BJ (cell line): ENCODE measurements around the gene DCAF15. TPM values are rescaled to one million over a fixed set of nuclear protein-coding genes. Genes with fewer than 3 reads are reported as not detected.

Experiments used
- CTCF ChIA-PET: fragments of 350-600 bp; formaldehyde crosslinking; extraction: SDS; loops from one replicate; lab custom pipeline; 2021; ENCODE audit warnings: antibody characterized with exemption, inconsistent platforms; lab: Yijun Ruan, JAX
- POLR2A ChIA-PET: fragments of 300-600 bp; sonication (Branson Sonifier 250); formaldehyde crosslinking; extraction: SDS; loops from one replicate; lab custom pipeline; 2021; ENCODE audit warnings: antibody characterized with exemption; lab: Charles Lee
- DNase-seq: peaks from one replicate; pipeline ENCODE4 v3.0.0-alpha.2; 2011; ENCODE audit warnings: low read depth
- H3K27me3 ChIP-seq: 2 replicates; pipeline ENCODE4 v1.6.0; 2011; ENCODE audit warnings: low read length; ENCODE audit not compliant: control insufficient read depth, insufficient read depth
- H3K36me3 ChIP-seq: 2 replicates; pipeline ENCODE4 v1.5.1; 2011; ENCODE audit warnings: low read length; ENCODE audit not compliant: control insufficient read depth, insufficient read depth
- H3K4me3 ChIP-seq: 2 replicates; pipeline ENCODE4 v1.5.1; 2011; ENCODE audit warnings: low read depth, mild to moderate bottlenecking, control low read depth, low read length
- polyA plus RNA-seq: library from polyadenylated mRNA; depleted of rRNA; stranded (reverse); fragments of >200 nt; gene quantifications from 2 replicates; pipeline ENCODE4 v1.2.3, GENCODE V29; 2011
- TF ChIP-seq, protein P1 (sequence below): IDR thresholded peaks from 2 replicates; pipeline ENCODE4 v1.5.1; 2011; ENCODE audit warnings: low read depth, mild to moderate bottlenecking, control low read depth, inconsistent platforms, low read length, moderate library complexity; ENCODE audit not compliant: insufficient read depth

Gene DCAF15
- polyA plus RNA-seq, 1 experiment = 20.0 TPM

DNA sequence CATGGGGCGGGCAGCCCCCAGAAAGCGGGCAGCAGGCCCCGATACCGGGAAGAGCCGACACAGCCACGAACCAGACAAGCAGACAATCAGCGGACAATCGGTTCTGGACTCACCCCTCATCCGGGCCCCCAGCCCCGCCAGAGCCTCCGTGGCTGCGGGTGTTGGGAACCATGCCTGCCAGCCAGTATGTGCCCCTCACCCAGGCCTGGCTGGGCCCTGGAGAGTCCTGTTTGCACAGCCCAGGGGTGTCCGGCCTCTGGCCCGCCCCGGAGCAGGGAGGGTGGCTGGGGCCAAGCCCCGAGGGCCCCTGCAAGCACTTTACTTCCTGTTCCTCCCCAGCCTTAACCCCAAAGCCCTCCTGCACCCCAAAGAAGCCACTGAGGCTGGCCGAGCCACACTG is 21.9 kb upstream of the DCAF15 start:
- no peak for DNase-seq
- Histone ChIP-seq H3K27me3 (no peaks in the 10 kb centered on the region), H3K36me3 (peaks cover 27% of the 10 kb centered on the region), H3K4me3 (no peak overlapping the region)
- ChIA-PET CTCF (no interaction called here), POLR2A (no interaction called here)
- TF ChIP-seq, protein P1, sequence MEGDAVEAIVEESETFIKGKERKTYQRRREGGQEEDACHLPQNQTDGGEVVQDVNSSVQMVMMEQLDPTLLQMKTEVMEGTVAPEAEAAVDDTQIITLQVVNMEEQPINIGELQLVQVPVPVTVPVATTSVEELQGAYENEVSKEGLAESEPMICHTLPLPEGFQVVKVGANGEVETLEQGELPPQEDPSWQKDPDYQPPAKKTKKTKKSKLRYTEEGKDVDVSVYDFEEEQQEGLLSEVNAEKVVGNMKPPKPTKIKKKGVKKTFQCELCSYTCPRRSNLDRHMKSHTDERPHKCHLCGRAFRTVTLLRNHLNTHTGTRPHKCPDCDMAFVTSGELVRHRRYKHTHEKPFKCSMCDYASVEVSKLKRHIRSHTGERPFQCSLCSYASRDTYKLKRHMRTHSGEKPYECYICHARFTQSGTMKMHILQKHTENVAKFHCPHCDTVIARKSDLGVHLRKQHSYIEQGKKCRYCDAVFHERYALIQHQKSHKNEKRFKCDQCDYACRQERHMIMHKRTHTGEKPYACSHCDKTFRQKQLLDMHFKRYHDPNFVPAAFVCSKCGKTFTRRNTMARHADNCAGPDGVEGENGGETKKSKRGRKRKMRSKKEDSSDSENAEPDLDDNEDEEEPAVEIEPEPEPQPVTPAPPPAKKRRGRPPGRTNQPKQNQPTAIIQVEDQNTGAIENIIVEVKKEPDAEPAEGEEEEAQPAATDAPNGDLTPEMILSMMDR = no peak

DNA sequence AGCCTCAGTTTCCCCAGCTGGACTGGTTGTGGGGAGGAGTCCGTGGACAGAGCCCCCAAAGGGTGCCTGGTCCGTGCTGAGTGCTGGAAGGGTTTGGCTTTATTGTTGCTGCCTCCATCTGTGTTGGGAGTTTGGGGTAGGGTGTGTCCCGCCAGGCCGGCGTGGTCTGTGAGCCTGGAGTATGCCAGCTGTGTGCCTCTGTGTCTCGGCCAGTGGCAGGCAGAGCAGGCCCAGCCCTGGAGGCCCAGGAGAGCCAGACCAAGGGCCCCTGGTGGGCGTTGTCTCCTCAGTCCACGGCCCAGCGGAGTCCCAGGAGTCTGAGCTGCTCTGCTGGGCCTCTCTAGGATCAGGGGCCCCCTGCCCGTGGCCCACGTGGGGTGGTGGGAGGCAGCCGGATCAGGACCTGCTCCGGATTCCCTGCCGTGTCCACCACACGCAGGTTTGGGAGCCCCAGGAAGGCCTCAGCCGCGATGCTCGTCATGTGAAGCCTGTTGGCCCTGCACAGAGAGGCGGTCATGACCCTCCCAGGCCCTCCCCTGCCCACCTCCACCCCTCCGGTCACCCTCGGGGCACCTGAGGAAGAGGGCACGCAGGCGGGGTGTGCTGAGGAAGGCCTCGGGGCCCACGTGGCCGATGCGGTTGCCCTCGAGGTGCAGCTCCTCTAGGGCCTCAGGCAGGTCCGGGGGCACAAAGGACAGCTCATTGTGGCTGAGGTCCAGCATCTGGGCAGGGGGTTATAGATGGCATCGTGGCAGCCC is 20.7 kb upstream of the DCAF15 start:
- TF ChIP-seq, protein P1 = no peak
- Histone ChIP-seq H3K36me3 (peaks cover 22% of the 10 kb centered on the region), H3K27me3 (no peaks in the 10 kb centered on the region), H3K4me3 (no peak overlapping the region)
- DNase-seq = no peak
- CTCF ChIA-PET = interaction anchor here (1.2 kb wide), 1 partner anchor 10 kb away, joined by 3 read pairs; no protein-coding TSS in a partner anchor
- POLR2A ChIA-PET = interaction anchor here (0.6 kb wide), 1 partner anchor 21 kb away, joined by 4 read pairs; the partner anchor contains the start of gene DCAF15

DNA sequence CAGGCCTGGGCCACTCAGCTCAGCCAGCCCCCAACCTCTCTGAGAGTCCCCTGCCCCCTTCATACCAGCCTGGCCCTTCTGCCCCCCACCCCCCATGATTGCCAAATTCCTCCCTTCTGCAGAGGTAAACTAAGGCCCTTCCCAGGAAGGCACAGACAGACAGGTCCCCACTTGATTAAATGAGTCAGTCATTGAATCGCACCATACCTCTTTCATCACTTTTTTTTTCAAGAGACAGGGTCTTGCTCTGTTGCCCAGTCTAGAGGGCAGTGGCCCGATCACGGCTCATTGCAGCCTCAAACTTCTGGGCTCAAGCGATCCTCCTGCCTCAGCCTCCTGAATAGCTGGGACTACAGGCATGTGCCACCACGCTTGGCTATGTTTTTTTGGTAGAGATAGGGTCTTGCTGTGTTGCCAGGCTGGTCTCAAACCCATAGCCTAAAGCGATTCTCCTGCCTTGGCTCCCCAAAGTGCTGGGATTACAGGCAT is 20.1 kb upstream of the DCAF15 start:
- H3K27me3 ChIP-seq = no peaks in the 10 kb centered on the region
- TF ChIP-seq, protein P1 = no peak
- DNase-seq = no peak
- H3K36me3 ChIP-seq = peaks cover 21% of the 10 kb centered on the region
- CTCF ChIA-PET = interaction anchor here (0.7 to 1.2 kb wide), 2 partner anchors 9 to 29 kb away, joined by 3 read pairs; no protein-coding TSS in a partner anchor
- POLR2A ChIA-PET = no interaction called here
- H3K4me3 ChIP-seq = no peak overlapping the region

DNA sequence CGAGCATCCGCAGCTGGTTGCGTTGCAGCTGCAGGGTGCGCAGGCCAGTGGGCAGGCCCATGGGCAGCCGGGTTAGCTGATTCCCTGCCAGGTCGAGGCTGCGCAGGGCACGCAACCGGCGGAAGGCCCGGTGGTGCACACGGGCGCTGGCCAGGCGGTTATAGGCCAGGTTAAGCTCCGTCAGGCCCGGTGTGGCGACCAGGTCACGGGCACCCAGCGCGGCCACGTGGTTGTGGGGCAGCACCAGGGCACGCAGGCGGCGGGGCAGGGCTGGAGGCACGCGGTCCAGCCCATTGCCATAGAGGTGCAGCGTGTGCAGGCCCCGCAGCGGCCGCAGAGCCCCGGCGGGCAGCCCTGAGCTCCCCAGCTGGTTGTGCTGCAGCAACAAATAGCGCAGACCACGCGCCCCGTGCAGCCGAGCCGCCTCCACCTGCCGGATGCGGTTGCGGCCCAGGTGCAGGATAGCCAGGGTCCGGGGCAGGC is 19.4 kb upstream of the DCAF15 start:
- H3K36me3 ChIP-seq = peaks cover 18% of the 10 kb centered on the region
- POLR2A ChIA-PET = no interaction called here
- no peaks in the 10 kb centered on the region for H3K27me3 ChIP-seq
- no peak for DNase-seq
- H3K4me3 ChIP-seq = no peak overlapping the region
- CTCF ChIA-PET = interaction anchor here (0.7 to 1.6 kb wide), 4 partner anchors 8 to 52 kb away, joined by 3 to 6 read pairs (median 4); partner anchors contain the start of gene DCAF15
- TF ChIP-seq, protein P1 = no peak

DNA sequence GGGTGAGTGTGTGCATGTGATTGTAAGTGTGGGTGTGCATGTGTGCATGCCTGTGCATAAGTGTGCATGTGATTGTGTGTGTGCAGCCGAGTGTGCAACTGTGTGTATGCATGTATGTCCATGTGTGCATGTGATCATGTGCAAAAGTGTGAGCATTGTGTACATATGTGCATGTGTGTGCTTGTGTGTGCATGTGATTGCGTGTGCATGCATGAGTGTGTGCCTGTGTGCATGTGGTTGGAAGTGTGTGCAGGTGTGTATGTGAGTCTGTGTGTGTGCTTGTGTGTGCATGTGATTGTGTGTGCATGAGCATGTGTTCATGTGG is 17.6 kb upstream of the DCAF15 start:
- TF ChIP-seq, protein P1 = no peak
- ChIA-PET POLR2A (no interaction called here), CTCF (no interaction called here)
- DNase-seq = no peak
- Histone ChIP-seq H3K27me3 (no peaks in the 10 kb centered on the region), H3K4me3 (no peak overlapping the region), H3K36me3 (peaks cover 16% of the 10 kb centered on the region)
